Lower leg skin (tissue), 3 donors: ENCODE data around the gene SPATA3.

Source experiments
- CTCF ChIP-seq, 3 donors: fragments of 450-650 bp; IDR thresholded peaks; one replicate each; pipeline ENCODE4 v1.5.1; 2016; ENCODE audit warnings: antibody characterized with exemption in 3 of 3, mild to moderate bottlenecking in 3 of 3, moderate library complexity in 2 of 3
- POLR2A ChIP-seq, 2 donors: fragments of 450-650 bp; IDR thresholded peaks; one replicate each; pipeline ENCODE4 v1.6.1; 2016 to 2017; ENCODE audit warnings: antibody characterized with exemption in 2 of 2, mild to moderate bottlenecking in 1 of 2, moderate library complexity in 1 of 2

GRCh38 chr2:230985519-230986231 is 10.2 kb upstream of the SPATA3 start:
- TF ChIP-seq CTCF (IDR thresholded peaks at IDR 0.05) (no peak), POLR2A (IDR thresholded peaks at IDR 0.05) (no peak)
